GM19328 (cell line): ENCODE data around the gene GUCY1A1.

Experiments used
- ATAC-seq: cut with Tn5 transposase; IDR thresholded peaks from one replicate; pipeline ENCODE4 v1.9.1; 2021; ENCODE audit warnings: mild to moderate bottlenecking, moderate library complexity; ENCODE audit not compliant: unreplicated experiment

Gene GUCY1A1

GRCh38 chr4:155734065-155734464 is 67.4 kb downstream of the GUCY1A1 start:
- ATAC-seq: no peak

GRCh38 chr4:155734951-155735350 is 68.3 kb downstream of the GUCY1A1 start:
- ATAC-seq: no peak

GRCh38 chr4:155735496-155735895 is 68.8 kb downstream of the GUCY1A1 start:
- ATAC-seq: no peak

GRCh38 chr4:155738548-155738947 is 71.9 kb downstream of the GUCY1A1 start:
- ATAC-seq: no peak

- no peak for ATAC-seq
Observed at GRCh38 chr4:155741546-155741945, 74.9 kb downstream of the GUCY1A1 start.

- ATAC-seq: no peak
Observed at GRCh38 chr4:155742310-155743015, 75.8 kb downstream of the GUCY1A1 start.

- ATAC-seq: no peak
Observed at GRCh38 chr4:155745984-155746383, 79.3 kb downstream of the GUCY1A1 start.

- ATAC-seq: no peak
Observed at GRCh38 chr4:155748039-155748438, 81.4 kb downstream of the GUCY1A1 start.

GRCh38 chr4:155749041-155749440 is 82.4 kb downstream of the GUCY1A1 start:
- no peak for ATAC-seq

GRCh38 chr4:155751569-155751968 is 84.9 kb downstream of the GUCY1A1 start:
- ATAC-seq: no peak

GRCh38 chr4:155757745-155758265 is 91.2 kb downstream of the GUCY1A1 start:
- no peak for ATAC-seq

GRCh38 chr4:155758481-155759371 is 92.1 kb downstream of the GUCY1A1 start, which contains the start of gene GUCY1B1:
Gene GUCY1B1, plus strand, starts transcription at chr4:155759021. Its CDS starts 120 bp downstream, at chr4:155759141.
- peak; percentile 88 for ATAC-seq

- no peak for ATAC-seq
Observed at GRCh38 chr4:155759372-155760252, 93.0 kb downstream of the GUCY1A1 start.

- ATAC-seq: no peak
Observed at GRCh38 chr4:155761047-155761446, 94.4 kb downstream of the GUCY1A1 start.

GRCh38 chr4:155761916-155762315 is 95.3 kb downstream of the GUCY1A1 start:
- no peak for ATAC-seq

GRCh38 chr4:155762334-155762733 is 95.7 kb downstream of the GUCY1A1 start:
- ATAC-seq: no peak

GRCh38 chr4:155763551-155763950 is 96.9 kb downstream of the GUCY1A1 start:
- ATAC-seq: no peak

- no peak for ATAC-seq
Observed at GRCh38 chr4:155765149-155765548, 98.5 kb downstream of the GUCY1A1 start.

GRCh38 chr4:155766622-155767021 is 100.0 kb downstream of the GUCY1A1 start:
- ATAC-seq: no peak

- no peak for ATAC-seq
Observed at GRCh38 chr4:155768370-155768769, 101.7 kb downstream of the GUCY1A1 start.

GRCh38 chr4:155769090-155769489 is 102.4 kb downstream of the GUCY1A1 start:
- no peak for ATAC-seq
